Measurements from ENCODE around the gene NXT2.

DNA sequence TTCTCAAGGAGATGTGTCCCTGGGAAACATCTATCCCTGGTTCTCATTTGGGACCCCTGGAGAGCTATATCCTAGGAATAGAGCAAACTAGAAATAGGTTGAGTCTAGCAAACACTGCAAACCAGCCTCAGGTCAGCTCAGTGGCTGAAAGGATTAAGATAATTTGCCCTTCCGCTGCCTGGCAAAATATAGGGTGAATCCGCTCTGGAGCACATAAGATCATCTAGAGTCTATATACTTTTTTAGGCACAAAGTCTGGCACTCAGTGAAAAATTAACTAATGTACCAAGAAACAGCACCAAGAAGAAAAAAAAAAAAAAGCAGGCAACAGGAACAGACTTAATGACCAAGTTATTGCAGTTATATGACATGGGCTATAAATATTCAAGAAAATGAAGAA is 47.5 kb upstream of the NXT2 start:
- TF ChIP-seq, protein P1, sequence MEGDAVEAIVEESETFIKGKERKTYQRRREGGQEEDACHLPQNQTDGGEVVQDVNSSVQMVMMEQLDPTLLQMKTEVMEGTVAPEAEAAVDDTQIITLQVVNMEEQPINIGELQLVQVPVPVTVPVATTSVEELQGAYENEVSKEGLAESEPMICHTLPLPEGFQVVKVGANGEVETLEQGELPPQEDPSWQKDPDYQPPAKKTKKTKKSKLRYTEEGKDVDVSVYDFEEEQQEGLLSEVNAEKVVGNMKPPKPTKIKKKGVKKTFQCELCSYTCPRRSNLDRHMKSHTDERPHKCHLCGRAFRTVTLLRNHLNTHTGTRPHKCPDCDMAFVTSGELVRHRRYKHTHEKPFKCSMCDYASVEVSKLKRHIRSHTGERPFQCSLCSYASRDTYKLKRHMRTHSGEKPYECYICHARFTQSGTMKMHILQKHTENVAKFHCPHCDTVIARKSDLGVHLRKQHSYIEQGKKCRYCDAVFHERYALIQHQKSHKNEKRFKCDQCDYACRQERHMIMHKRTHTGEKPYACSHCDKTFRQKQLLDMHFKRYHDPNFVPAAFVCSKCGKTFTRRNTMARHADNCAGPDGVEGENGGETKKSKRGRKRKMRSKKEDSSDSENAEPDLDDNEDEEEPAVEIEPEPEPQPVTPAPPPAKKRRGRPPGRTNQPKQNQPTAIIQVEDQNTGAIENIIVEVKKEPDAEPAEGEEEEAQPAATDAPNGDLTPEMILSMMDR (IDR thresholded peaks at IDR 0.05), result no peak
- no peak for TF ChIP-seq POLR2A (IDR thresholded peaks at IDR 0.05)
